Activated CD8-positive, alpha-beta memory T cell treated with anti-CD3 and anti-CD28 coated beads for 36 hours (primary cell): ENCODE data around the gene ZNHIT2. TPM values are rescaled to one million over a fixed set of nuclear protein-coding genes. Genes with fewer than 3 reads are reported as not detected.

Experiments used
- CTCF ChIA-PET: fragments of 350-600 bp; sonication (Branson Sonifier 250); formaldehyde crosslinking; loops from one replicate; lab custom pipeline; 2021; ENCODE audit warnings: antibody characterized with exemption; lab: Charles Lee
- POLR2A ChIA-PET: fragments of 350-600 bp; sonication (Branson Sonifier 250); formaldehyde crosslinking; loops from one replicate; lab custom pipeline; 2021; ENCODE audit warnings: antibody characterized with exemption; lab: Charles Lee
- total RNA-seq, 2 experiments: library from RNA; stranded (reverse); gene quantifications; one replicate each; pipeline ENCODE4 v1.2.3, GENCODE V29; 2021

The ZNHIT2 gene
- total RNA-seq, 2 experiments from 2014 or later = 16.5 to 18.2 TPM

GRCh38 chr11:65077451-65077850 is 40.0 kb downstream of the ZNHIT2 start:
- ChIA-PET POLR2A (interaction anchor here (1.1 kb wide), 1 partner anchor 32 kb away, joined by 3 read pairs; no protein-coding TSS in a partner anchor), CTCF (interaction anchor here (0.6 to 1.9 kb wide), 2 partner anchors 14 to 45 kb away, joined by 3 read pairs; no protein-coding TSS in a partner anchor)

- ChIA-PET POLR2A (no interaction called here), CTCF (interaction anchor here (0.7 kb wide), 1 partner anchor 124 kb away, joined by 3 read pairs; no protein-coding TSS in a partner anchor)
Measured at GRCh38 chr11:65072631-65072966, 44.9 kb downstream of the ZNHIT2 start.

GRCh38 chr11:65071907-65072630 is 45.4 kb downstream of the ZNHIT2 start:
- ChIA-PET CTCF (no interaction called here), POLR2A (interaction anchor here (1.2 kb wide), 1 partner anchor 11 kb away, joined by 3 read pairs; the partner anchor contains the start of gene CDCA5)

DNA sequence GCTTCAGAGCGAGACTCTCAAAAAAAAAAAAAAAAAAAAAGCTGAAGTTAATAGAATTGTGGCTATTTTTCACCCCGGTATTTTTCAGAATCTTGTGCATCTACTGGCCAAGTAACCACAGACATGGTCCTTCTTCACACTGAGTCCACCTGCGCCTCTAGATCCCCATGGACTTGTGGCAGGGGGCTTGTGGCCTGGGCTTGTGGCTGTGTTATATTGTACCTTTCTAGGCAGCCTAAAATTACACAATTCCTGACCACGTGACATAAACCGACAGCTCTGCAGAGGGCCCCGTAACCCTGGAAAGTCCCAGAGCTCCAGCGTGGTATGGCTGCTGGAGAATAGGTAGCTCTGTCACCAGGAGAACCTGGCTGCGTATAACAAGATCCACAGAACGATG is 48.3 kb downstream of the ZNHIT2 start:
- POLR2A ChIA-PET = no interaction called here
- CTCF ChIA-PET = interaction anchor here (1.0 kb wide), 1 partner anchor 55 kb away, joined by 4 read pairs; the partner anchor contains the start of gene ARL2

GRCh38 chr11:65067446-65067845 is 50.1 kb downstream of the ZNHIT2 start:
- ChIA-PET POLR2A (no interaction called here), CTCF (interaction anchor here (0.6 kb wide), 1 partner anchor 15 kb away, joined by 4 read pairs; no protein-coding TSS in a partner anchor)

DNA sequence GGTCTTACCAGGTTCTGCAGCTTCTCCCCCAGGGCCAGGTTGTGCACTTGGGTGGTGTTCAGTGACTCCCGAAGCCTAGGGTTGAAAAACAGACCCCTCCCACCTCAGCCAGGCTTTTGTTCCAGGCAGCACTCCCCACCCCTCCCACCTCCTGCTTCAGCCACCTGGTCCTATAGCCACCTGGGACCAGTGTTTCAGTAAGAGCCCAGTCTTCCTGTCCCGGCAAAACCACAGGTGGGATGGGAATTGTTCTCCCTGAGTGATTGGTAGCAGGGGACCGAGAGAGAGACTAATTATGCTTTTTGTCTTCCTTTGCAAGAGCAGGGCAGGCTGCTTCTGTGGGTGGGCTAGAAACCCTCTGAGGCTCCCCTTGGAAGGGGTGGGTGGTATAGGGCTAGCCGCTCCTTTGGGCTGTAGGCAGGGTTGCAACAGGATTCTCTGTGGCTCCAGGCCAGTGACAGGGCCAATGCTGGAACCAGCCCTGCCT is 50.7 kb downstream of the ZNHIT2 start:
- POLR2A ChIA-PET = no interaction called here
- CTCF ChIA-PET = no interaction called here

Other genes starting within 250 kb of the ZNHIT2 start
- gene EHD1, start 239.1 kb downstream of the ZNHIT2 start, total RNA-seq = 10 to 100 TPM; 82.2 to 85.8 TPM
- gene ATG2A, start 200.5 kb downstream of the ZNHIT2 start, total RNA-seq = 10 to 100 TPM; 21.7 to 22.6 TPM
- 10 to 100 TPM; 11.3 to 11.5 TPM for gene PPP2R5B, start 193.0 kb downstream of the ZNHIT2 start, total RNA-seq
- not detected for gene GPHA2, start 181.8 kb downstream of the ZNHIT2 start, total RNA-seq
- not detected for gene MAJIN, start 145.6 kb downstream of the ZNHIT2 start, total RNA-seq
- gene BATF2, start 120.7 kb downstream of the ZNHIT2 start, total RNA-seq = not detected
- 100 to 1,000 TPM; 134 to 138 TPM for gene ARL2, start 103.5 kb downstream of the ZNHIT2 start, total RNA-seq
- 10 to 100 TPM; 13.7 to 15.2 TPM for gene SNX15, start 90.3 kb downstream of the ZNHIT2 start, total RNA-seq
- 10 to 100 TPM; 18.3 to 20.5 TPM for gene SAC3D1, start 76.5 kb downstream of the ZNHIT2 start, total RNA-seq
- 10 to 100 TPM; 10.3 to 11.2 TPM for gene NAALADL1, start 59.1 kb downstream of the ZNHIT2 start, total RNA-seq
- gene CDCA5, start 33.7 kb downstream of the ZNHIT2 start, total RNA-seq = 100 to 1,000 TPM; 108 TPM
- 10 to 100 TPM; 27.5 to 30.2 TPM for gene ZFPL1, start 33.5 kb downstream of the ZNHIT2 start, total RNA-seq
- 100 to 1,000 TPM in 1 of 2 experiments, 10 to 100 TPM in 1; 99.2 to 104 TPM for gene VPS51, start 21.5 kb downstream of the ZNHIT2 start, total RNA-seq
- 10 to 100 TPM; 18.0 to 18.2 TPM for gene TM7SF2, start 5.8 kb downstream of the ZNHIT2 start, total RNA-seq
- gene FAU, start 4.4 kb upstream of the ZNHIT2 start, total RNA-seq = 1,000 to 10,000 TPM; 1,009 to 1,011 TPM
- 100 to 1,000 TPM; 108 TPM for gene MRPL49, start 4.6 kb upstream of the ZNHIT2 start, total RNA-seq
- 10 to 100 TPM; 33.8 to 36.6 TPM for gene SYVN1, start 16.8 kb upstream of the ZNHIT2 start, total RNA-seq
- gene SPDYC, start 52.5 kb upstream of the ZNHIT2 start, total RNA-seq = not detected
- 10 to 100 TPM; 75.6 to 79.1 TPM for gene CAPN1, start 64.2 kb upstream of the ZNHIT2 start, total RNA-seq
- 10 to 100 TPM; 73.8 to 80.7 TPM for gene POLA2, start 144.3 kb upstream of the ZNHIT2 start, total RNA-seq
- under 1 TPM; 0.78 to 0.82 TPM for gene CDC42EP2, start 197.2 kb upstream of the ZNHIT2 start, total RNA-seq
- 10 to 100 TPM; 52.3 to 60.1 TPM for gene DPF2, start 216.2 kb upstream of the ZNHIT2 start, total RNA-seq
- under 1 TPM; 0.65 TPM for gene TIGD3, start 237.1 kb upstream of the ZNHIT2 start, total RNA-seq